Glutamatergic neuron (in vitro differentiated cells): ENCODE data around the gene COX11. TPM values are rescaled to one million over a fixed set of nuclear protein-coding genes. Genes with fewer than 3 reads are reported as not detected.

Source experiments
- DNase-seq: peaks from one replicate; pipeline ENCODE4 v3.0.0; 2022
- H3K27ac Mint-ChIP-seq: one replicate; pipeline ENCODE4 v1.8.0; 2020; ENCODE audit warnings: mild to moderate bottlenecking, mixed read lengths, inconsistent platforms; ENCODE audit not compliant: unreplicated experiment
- H3K27me3 Mint-ChIP-seq: one replicate; pipeline ENCODE4 v1.8.0; 2020; ENCODE audit warnings: mild to moderate bottlenecking, moderate library complexity, mixed read lengths, inconsistent platforms; ENCODE audit not compliant: unreplicated experiment
- H3K36me3 Mint-ChIP-seq: one replicate; pipeline ENCODE4 v1.8.0; 2020; ENCODE audit warnings: mild to moderate bottlenecking, mixed read lengths, inconsistent platforms; ENCODE audit not compliant: unreplicated experiment
- H3K4me1 Mint-ChIP-seq: one replicate; pipeline ENCODE4 v1.8.0; 2020; ENCODE audit warnings: mild to moderate bottlenecking, low read depth, mixed read lengths, inconsistent platforms; ENCODE audit not compliant: unreplicated experiment
- H3K4me3 Mint-ChIP-seq: one replicate; pipeline ENCODE4 v1.8.0; 2020; ENCODE audit warnings: mild to moderate bottlenecking, mixed read lengths, inconsistent platforms; ENCODE audit not compliant: unreplicated experiment
- H3K9me3 Mint-ChIP-seq: one replicate; pipeline ENCODE4 v1.8.0; 2020; ENCODE audit warnings: mild to moderate bottlenecking, moderate library complexity, mixed read lengths, inconsistent platforms; ENCODE audit not compliant: unreplicated experiment
- CTCF ChIP-seq: fragments of 200-600 bp; sonication (generic); IDR thresholded peaks from one replicate; pipeline ENCODE4 v1.5.0; 2021; ENCODE audit not compliant: partially characterized antibody, unreplicated experiment
- total RNA-seq: library from RNA; stranded (reverse); fragmentation: NEBNext Ultra II Directional; extraction: Animal tissue kit (Norgen Biotek cat#: 25700); gene quantifications from one replicate; pipeline ENCODE4 v1.2.1, GENCODE V29; 2021; ENCODE audit not compliant: unreplicated experiment

COX11 gene
- total RNA-seq, 1 donor from 2014 or later, result 64.4 TPM

- no peaks in the 10 kb centered on the region for H3K4me1 Mint-ChIP-seq
- H3K4me3 Mint-ChIP-seq, result no peak overlapping the region
- H3K36me3 Mint-ChIP-seq, result no peaks in the 10 kb centered on the region
- no peaks in the 10 kb centered on the region for H3K27me3 Mint-ChIP-seq
- no peaks in the 10 kb centered on the region for H3K9me3 Mint-ChIP-seq
- no peak overlapping the region for H3K27ac Mint-ChIP-seq
- DNase-seq, result no peak
- TF ChIP-seq CTCF, result no peak
Measured at GRCh38 chr17:54996441-54996840, 28.0 kb upstream of the COX11 start.

- H3K9me3 Mint-ChIP-seq, result no peaks in the 10 kb centered on the region
- no peak for DNase-seq
- H3K36me3 Mint-ChIP-seq, result no peaks in the 10 kb centered on the region
- H3K4me1 Mint-ChIP-seq, result no peaks in the 10 kb centered on the region
- H3K4me3 Mint-ChIP-seq, result no peak overlapping the region
- H3K27ac Mint-ChIP-seq, result no peak overlapping the region
- peak; percentile 73 for TF ChIP-seq CTCF
- no peaks in the 10 kb centered on the region for H3K27me3 Mint-ChIP-seq
Measured at GRCh38 chr17:54992797-54993639, 24.6 kb upstream of the COX11 start.

GRCh38 chr17:54991567-54991966, 23.1 kb upstream of the COX11 start:
- TF ChIP-seq CTCF, result no peak
- no peak for DNase-seq
- no peaks in the 10 kb centered on the region for H3K4me1 Mint-ChIP-seq
- no peaks in the 10 kb centered on the region for H3K27me3 Mint-ChIP-seq
- H3K4me3 Mint-ChIP-seq, result no peak overlapping the region
- H3K27ac Mint-ChIP-seq, result no peak overlapping the region
- no peaks in the 10 kb centered on the region for H3K36me3 Mint-ChIP-seq
- H3K9me3 Mint-ChIP-seq, result no peaks in the 10 kb centered on the region

- Mint-ChIP-seq H3K4me3 (no peak overlapping the region), H3K36me3 (no peaks in the 10 kb centered on the region), H3K27ac (no peak overlapping the region), H3K4me1 (no peaks in the 10 kb centered on the region), H3K27me3 (no peaks in the 10 kb centered on the region), H3K9me3 (no peaks in the 10 kb centered on the region)
- TF ChIP-seq CTCF, result no peak
- DNase-seq, result no peak
Measured at GRCh38 chr17:54990118-54990517, 21.7 kb upstream of the COX11 start.

- no peak overlapping the region for H3K27ac Mint-ChIP-seq
- H3K36me3 Mint-ChIP-seq, result no peaks in the 10 kb centered on the region
- no peak for DNase-seq
- H3K4me1 Mint-ChIP-seq, result no peaks in the 10 kb centered on the region
- no peaks in the 10 kb centered on the region for H3K9me3 Mint-ChIP-seq
- TF ChIP-seq CTCF, result no peak
- no peak overlapping the region for H3K4me3 Mint-ChIP-seq
- H3K27me3 Mint-ChIP-seq, result no peaks in the 10 kb centered on the region
Measured at GRCh38 chr17:54985476-54985875, 17.0 kb upstream of the COX11 start.
